Astrocyte (in vitro differentiated cells and primary cell): Measurements from ENCODE around the gene TEC.

Source experiments
- CTCF ChIP-seq: IDR thresholded peaks from 2 replicates; pipeline ENCODE4 v1.5.1; 2011; ENCODE audit warnings: low read depth, mild to moderate bottlenecking, inconsistent platforms, low read length, moderate library complexity; ENCODE audit not compliant: insufficient read depth
- EZH2 ChIP-seq: IDR thresholded peaks from 2 replicates; pipeline ENCODE4 v1.6.1; 2012; ENCODE audit warnings: mild to moderate bottlenecking, low read length, inconsistent platforms; ENCODE audit not compliant: insufficient read depth

GRCh38 chr4:48275686-48276085, 6.0 kb upstream of the TEC start:
- TF ChIP-seq CTCF (no peak), EZH2 (no peak)
